Measurements from ENCODE around the gene GARS1.
A peak's percentile ranks its signal among the peaks of the same experiment; 100 is the strongest.

The GARS1 gene

DNA sequence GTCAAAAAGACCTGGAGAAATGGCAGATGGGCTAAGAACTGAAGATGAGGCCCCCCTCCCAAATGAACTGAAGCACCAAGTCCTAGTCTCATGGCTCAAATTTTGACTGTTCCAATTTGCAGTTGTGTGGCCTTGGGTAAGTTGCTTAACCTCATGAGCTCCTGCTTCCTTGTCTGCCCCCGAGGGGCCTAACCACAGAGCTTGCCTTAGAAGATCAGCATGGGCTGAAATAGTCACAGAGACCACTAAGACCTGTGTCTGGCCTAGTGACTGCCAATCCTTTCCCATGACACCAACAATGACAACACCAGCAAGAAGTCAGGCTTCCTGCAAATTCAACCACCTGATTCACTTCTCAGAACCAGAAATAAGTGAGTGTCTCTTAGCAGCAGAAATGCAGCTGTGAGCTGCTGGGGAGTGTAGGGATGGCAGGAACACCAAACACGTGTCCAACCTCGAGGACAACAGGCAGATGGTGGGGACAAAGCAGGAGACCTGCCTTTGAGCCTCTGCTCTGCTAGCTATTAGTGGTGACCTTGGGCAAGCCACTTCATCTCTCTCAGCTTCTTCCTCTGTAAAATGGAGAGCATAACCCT is 63.9 kb downstream of the GARS1 start:
- no peak for DNase-seq

DNA sequence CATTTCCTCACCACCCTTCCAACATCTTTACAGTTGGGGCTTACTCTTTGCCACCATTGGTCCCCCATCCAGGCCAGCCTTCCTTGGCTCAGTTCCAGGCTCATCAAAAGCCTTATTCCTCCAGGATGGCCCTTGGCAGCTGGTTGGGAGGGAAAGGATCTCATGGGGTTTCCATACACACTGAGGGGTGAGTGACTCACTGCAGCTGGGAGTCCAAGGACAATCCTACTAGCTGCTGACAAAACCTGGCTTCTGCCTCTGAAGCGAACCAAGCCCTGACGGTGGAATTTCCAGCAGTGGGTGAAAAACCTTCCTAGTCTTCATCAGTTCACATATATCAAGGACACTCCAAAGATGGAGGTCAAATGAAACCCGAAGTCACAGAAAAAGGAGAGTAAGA is 64.6 kb downstream of the GARS1 start:
- DNase-seq, result no peak

DNA sequence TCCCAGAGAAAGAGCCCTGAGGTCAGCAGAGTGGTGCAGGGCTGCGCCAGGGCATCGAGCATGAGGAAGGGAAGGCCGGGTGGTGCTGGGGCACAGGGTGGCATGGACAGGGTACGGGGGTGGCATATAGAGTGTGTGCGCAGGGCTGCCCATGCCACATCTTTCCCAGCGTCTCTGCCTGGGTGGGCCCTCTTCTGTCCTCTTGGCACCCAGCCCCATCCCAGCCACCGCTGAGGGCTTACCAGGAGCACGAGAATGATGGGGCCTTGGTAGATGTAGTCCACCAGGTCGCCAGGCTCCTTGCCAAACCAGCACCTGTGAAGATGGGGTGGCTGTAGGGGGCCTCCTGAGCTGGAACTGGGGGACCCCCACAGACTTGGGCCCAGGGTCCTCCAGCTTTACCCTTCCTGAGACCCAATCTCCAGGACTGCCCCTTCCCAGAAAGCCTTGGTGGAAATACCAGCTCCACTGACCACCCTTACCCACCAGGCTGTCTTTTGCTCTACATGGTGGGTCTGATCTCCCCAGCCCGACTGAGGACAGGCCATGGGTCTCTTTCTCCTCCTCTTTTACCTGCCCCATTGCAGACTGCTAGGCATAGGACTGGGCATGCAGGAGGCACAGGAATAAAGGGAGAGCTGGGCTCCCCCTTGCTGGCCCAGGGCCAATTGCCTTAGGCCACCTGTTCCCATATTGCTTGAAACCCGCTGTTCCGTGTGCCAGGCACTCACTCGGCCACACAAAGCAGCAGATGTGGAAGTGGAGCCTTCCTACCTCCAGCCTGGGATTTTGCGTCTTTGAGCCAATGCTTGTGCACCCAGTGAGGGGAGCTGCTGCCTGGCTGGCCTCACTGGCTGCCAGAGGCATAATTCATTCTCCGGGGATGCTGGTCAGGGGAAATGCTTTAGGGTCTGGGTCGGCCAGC is 65.9 kb downstream of the GARS1 start:
- no peak for DNase-seq

DNA sequence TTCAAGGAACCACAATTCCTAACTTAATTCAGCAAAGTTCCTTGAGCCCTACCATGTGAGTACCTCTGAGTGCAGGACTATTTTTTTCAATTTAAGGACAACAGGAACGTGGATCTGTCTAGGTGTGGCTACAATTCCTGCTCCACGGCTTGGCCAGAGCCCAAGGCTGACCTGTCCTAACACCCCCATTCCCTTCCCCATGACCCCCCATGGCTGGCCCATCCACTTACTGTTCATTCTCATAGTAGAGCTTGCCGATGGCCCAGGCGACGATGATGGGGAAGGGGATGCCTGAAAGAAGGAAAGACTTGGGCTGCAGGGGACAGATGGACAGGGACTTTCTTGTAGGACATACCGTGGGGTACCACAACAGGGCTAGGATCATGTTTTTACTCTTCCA is 67.2 kb downstream of the GARS1 start:
- DNase-seq, result no peak

DNA sequence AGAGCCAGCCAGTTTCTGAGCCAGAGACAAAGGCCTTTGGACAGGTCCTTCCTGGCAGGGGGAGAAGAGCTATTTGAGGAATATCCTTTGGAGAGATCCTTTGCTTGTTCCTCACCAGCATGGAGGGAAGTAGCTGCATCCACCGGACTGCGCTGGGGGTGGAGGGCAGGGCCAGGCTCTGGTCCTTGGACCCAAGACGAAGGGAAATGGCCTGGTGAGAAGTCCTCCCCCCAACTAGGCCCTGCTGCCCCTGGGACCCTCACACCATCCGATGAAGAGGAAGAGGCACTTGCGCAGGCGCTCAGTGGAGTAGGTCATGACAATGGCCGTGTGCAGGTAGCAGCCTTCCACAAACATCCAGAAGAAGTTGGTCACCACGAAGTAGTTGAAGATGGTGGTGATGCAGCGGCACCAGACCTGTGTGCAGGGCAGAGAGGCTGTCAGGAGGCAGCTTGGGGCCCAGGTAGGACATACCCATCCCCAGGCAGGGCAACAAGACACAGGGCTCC is 67.8 kb downstream of the GARS1 start:
- DNase-seq, result no peak

DNA sequence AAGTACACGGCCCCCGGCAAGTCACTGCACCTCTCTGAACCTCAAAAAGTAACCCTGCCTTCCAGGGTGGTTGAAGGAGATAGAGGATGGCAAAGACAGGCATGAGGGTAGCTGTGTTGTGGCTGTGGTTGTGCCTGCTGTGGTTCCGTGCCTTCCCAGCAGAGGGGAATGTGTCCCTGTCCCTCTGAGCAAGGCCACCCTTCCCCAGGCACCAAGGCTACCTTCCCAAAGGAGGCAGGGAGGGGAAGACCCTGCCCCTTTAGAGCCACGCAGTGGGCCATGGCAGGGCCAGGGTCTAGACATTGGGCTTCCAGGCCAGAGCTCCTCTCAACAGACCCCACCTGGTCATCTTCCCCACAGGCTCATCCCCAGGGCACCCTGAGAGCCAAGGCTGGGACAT is 68.7 kb downstream of the GARS1 start:
- no peak for DNase-seq

DNA sequence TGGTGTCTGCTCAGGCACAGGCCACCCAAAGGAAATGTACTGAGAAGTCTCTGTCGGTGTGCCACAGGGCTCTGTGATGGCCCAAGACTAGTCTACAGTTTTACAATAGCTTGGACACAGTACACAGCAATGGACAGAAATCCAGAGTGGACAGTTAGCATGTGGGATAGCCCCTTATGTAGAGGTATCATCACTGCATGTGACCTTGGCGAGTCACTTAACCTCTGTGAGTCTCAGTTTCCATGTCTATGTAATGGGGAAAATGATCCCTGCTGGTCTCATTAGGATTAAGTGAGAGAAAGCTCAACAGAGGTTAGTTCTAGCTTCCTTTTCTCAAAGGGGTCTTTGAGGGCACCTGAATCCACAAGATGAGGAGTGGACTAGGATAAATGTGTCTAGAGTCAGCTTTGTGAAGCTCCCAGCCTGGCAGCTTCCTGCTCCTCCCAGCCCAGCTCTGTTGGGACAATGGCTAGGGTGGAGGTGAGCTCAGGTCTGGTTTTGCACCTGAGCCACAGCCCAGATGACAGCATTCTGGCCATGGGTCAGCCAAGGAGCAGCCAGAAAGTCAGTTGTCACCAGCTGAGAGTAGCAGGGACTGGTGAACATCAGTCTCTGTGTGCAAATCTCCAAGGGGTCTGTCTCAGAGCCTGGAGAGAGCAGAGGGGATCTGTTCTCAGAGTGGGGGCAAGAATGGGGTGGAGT is 69.7 kb downstream of the GARS1 start:
- no peak for DNase-seq

DNA sequence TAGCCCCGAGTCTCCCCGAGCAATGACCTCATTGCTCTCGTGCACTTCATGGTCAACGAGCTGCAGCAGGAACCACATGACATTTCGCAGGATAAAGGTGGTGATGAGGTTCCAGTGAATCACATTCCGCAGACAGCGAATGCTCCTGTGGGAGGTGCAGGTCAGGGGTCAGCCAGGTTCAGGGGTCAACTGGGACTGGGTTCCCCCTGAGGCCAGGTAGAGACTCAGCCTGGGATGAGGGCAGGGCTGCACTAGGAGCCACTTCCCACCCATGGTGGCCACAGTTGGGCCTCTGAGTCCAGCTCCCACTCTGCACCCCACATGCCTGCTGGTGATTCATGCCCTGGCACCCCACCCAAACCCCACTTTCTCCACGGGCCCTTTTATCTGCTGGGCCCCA is 70.4 kb downstream of the GARS1 start:
- no peak for DNase-seq

DNA sequence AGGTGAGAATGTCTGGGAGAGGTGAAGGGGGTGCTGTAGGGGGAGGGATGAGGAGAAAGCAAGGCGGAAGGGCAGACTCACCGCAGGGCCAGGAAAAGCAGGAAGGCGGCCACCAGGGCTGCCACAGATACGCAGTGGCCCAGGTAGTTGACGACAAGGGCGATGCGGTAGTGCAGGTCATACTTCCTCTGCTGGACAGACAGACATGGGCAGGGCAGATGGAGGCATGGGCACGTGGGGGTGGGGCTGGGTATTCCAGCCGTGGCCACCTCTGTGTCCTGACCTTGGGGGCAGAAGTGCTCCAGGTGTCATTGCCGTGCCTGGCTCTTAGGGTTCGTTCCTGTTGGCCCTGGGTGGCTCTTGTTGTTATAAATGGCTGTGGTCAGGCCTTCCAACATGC is 70.8 kb downstream of the GARS1 start:
- DNase-seq, result no peak

DNA sequence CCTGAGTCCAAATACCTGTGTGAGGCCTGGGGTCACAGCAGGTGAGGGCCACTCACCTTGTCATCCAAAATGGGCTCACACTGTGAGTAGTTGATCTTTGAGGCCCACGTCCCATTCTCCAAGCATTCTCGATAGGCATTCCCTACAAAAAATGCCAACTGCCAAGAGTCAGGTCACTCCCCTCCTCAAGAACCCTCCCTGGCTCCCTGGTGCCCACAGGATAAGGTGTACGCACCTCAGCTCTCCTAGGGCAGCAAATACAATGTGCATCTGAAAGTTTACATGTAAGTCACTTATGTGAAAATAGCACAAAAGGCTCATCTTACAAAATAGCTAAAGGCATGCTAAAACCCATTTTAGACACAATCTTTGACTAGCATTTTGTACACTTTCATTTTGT is 72.5 kb downstream of the GARS1 start:
- DNase-seq, result no peak

DNA sequence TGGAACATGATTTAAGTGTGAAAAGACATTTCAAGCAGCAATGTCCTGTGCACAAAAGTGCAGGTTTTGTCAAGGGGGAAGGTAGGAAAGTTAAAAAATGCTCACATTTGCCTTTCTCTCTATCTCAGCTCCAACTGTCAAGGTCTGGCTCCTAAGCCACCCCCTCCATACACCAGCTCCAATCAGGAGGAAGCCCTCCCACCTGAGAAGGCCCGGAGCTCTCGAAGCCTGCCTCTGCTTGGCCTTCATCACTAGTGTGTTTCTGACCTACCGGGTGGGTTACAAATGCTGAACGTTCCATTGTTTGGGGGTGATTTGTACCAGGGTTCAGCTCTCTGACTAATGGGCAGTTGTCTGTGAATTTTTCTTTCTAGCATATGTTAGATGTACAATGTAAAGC is 73.4 kb downstream of the GARS1 start:
- no peak for DNase-seq

DNA sequence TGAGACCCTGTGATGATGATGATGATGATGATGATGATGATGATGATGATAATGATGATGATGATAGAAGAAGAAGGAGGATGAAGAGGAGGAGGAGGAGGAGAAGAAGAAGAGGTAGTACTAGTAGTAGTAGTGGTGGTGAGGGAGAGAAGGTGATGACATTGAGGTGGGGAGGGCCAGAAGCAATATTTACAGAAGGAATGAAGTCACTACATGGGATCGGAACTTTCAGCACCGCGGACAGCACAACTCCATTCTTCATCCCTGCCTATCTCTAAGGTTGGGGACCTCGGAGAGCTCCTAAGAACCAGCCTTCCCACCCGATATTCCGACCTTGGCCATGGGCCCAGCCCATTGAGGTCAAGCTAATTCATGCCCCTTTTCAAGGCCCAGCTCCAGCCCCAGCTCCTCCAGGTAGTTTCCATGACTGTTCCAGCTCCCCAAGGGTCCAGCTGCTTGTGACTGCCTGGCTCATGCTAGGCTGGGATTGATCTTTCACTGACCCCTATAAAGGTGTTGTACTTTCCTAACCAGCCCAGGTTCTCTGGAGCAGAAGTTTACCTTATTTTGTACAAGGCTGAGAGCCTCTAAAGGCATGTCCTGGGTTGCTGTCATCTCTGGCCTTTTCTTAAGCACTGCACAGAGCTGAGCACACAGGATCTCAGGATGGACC is 77.3 kb downstream of the GARS1 start:
- DNase-seq, result peak; percentile 88

DNA sequence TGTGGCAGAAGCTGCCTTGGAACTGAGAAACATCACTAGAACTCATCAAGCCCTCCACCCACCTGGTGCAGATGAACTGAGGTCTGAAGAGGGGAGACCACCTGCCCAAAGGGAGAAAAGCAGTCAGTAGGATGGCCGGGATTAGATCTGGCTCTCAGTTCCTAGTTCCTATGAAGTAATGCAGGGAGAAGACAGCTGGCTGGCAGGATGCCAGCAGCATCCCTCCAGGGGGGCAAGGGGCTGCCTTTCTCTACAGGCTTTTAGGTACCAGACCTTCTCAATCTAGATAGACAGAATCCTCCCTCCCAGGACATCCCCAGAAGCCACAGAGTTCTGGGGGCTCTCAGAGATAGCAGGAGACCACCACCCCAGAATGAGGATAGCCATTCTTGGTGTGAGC is 79.7 kb downstream of the GARS1 start:
- no peak for DNase-seq

DNA sequence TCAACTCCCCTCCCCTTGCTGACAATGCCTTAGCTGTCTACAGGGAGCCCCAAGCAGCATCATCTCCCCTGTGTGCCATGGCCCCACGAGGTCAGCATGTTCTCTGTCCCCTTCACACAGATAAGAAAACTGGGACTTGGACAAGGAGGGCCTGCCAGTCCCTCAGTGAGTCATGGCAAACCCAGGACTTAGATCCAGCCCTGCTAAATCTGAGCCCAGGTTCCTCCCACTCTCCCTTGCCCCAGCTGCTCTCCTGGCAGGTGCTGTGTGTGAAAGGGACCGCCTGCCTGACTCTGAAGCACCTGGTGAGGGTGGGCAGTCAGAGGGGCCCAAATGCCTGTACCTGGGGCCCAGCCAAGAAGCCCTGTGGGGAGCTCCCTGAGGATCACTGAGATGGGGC is 80.2 kb downstream of the GARS1 start:
- DNase-seq, result no peak

DNA sequence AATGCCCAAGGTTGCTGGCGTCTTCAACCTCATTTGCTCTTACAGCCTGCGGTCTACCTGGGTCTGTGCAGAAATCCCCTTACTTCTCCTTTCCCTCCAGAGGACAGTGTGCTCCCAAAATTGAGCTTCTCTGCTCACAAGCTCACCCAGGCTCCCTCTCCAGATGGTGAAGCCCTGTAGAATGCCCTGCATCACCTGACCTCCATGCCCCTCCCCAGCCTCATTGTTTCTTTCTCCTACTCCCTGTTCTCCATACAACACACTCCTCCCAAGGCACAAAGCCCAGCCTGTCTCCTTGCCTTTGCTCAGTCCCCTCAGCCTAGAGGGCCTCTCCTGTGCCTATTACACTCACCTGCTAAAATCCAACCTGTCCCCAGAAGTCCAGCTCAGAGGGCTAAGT is 84.1 kb downstream of the GARS1 start:
- DNase-seq, result no peak

DNA sequence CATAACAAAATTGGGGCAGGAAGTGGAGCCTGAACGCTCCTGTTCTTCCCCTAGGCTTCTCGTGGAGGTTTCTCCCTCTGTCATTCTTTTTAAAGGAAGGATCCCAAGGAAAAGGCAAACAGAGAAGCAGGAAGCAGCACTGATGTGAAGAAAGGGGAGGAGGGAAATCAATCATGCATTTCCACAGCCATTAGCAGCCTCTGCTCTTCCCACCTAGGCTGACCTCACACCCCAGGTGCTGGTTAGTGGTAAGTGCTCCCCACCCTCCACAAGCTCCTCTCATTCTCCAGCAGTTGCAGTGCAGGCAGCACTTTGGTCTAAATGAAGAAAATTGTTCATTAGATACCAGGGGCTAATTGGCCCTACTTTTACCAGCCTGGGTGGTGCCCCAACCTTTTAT is 85.0 kb downstream of the GARS1 start:
- DNase-seq, result no peak

DNA sequence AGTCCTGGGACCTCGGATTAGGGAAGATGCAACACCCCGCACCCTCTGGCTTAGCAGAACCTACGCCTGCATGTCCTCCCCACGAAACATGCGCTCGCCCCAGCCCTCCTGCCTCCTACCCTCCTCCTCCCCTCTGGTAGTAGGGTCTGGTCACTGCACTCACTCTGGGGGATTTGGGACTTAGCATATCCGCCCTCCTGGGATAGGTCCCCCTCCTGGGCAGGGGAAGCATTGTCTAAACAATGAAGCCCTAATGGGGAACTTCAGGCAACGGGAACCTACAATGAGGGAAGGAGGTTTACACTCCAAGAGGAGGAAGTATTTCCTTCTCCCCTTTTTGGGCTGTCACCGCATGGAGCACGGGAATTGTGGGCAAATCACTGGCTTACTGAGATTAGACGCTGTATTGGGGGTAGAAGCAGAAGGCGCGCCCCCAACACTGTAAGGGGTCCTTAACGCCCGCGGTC is 86.7 kb downstream of the GARS1 start:
- DNase-seq, result no peak

DNA sequence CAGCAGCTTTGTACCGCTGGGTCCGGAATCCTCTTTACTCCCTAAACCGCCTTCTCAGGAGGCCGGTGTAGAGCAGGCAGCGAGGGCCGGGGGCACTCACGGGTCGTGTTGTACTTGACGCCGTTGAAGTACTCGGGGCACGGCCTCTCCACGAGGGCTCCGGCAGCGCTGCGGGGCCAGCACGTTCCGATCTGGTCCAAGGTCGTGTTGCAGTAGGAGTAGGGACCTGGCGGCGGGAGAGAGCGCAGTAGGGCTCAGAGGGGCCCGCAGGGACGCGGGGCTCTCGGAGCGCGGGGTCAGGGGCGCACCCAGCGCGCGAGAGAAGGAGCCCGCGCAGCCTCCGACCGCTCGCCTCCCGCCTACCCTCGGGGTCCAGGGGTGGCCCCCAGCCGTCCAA is 87.1 kb downstream of the GARS1 start:
- DNase-seq, result peak; percentile 62

DNA sequence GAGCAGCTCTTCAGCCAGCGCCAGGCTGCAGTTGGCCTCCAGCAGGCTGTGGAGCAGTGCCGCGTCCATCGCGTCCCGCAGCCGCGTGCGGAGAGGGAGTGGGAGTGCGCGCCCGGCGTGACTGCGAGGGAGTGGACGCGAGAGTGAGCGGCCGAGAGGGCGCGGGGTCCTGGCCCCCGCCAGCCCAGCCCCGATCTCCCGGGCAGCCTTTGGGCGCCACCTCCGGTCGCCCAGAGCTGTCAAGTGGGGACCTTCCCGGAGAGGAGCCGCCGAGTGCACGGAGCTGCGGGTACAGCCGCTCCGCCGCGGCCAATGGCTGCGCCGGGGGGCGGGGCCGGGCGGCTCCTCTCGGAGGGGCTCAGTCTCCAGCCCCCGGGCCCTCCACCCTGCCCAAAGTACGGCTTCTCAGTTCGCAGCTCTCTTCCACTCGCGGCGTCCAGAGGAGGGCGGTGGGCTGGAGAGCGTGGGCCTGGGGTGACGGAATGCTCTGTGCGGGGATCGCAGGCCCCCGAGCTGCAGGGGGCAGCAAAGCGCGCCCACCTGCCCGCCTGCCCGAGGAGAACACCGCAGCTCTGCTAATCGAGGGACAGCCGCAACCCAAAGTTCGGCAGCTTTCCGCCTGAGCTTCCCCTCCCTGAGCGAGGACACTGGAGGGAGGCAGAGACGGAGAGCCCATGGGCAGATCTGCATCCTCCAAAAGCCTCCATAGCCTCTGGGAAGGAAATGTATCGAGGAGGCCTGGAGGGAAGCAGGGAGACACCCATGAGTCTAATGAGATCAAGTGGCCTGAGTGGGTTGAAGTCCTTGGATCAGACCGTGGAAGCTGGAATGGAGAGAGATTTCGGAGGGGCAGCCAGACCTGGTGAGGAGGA is 87.8 kb downstream of the GARS1 start, which contains the start of gene CRHR2:
Gene CRHR2 (minus strand): TSS at position 245 of the 872 bp plus-strand sequence. CDS start 176 bp downstream, at position 69.
- DNase-seq, result peak; percentile 73

DNA sequence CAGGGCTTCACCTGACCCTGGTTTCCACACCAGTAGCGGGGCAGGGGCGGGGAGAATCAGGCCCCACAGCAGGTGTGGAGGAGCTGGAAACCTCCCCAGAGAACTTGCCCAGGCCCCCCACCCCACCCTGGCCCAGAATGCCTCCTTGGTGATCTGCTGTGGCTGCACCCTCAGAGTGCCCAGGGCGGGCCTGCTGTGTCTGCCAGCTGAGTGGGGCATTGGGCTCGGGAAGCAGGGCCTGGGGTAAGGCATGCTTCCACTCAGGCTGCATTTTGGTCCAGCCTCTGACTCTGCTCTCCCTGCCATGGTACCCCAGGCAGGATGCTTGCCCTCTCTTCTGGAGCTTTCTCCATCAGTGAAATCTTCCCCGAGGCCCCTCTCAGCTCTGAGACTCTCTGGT is 88.6 kb downstream of the GARS1 start:
- DNase-seq, result no peak

All from eye (tissue), 1 donor.